H1 (cell line): ENCODE results near the gene OR5K3. TPM values are rescaled to one million over a fixed set of nuclear protein-coding genes. Genes with fewer than 3 reads are reported as not detected.
A peak's percentile ranks its signal among the peaks of the same experiment; 100 is the strongest.

Experiments used
- CTCF ChIA-PET: fragments of 300-600 bp; sonication (Branson Sonifier 250); formaldehyde crosslinking; loops from one replicate; lab custom pipeline; 2021; ENCODE audit not compliant: partially characterized antibody; lab: Charles Lee
- POLR2A ChIA-PET: fragments of 300-600 bp; sonication (Branson Sonifier 250); formaldehyde crosslinking; loops from one replicate; lab custom pipeline; 2021; ENCODE audit warnings: inconsistent platforms; ENCODE audit not compliant: partially characterized antibody; lab: Charles Lee
- DNase-seq, 2 experiments: peaks; one replicate each; pipeline versions ENCODE4 v3.0.0 to v3.0.0-alpha.2; 2010 to 2022; ENCODE audit warnings: low spot score in 2 of 2, low read depth in 1 of 2, mixed read lengths in 1 of 2
- FAIRE-seq: peaks from 2 replicates; lab custom pipeline; 2011; peaks lifted over from hg19 to GRCh38; lab: Jason Lieb, UNC
- H2AFZ ChIP-seq: 2 replicates; pipeline ENCODE4 v1.8.1; 2012; ENCODE audit warnings: low read length, inconsistent platforms
- H2AK5ac ChIP-seq: 2 replicates; pipeline ENCODE4 v1.6.1; 2013; ENCODE audit warnings: low read depth, low read length
- H2BK120ac ChIP-seq: replicated peaks from 2 replicates; pipeline ENCODE3; 2013; ENCODE audit warnings: low read depth, low read length, inconsistent platforms
- H2BK12ac ChIP-seq: 2 replicates; pipeline ENCODE4 v1.6.1; 2013; ENCODE audit warnings: low read depth, low read length
- H2BK15ac ChIP-seq: 2 replicates; pipeline ENCODE4 v1.6.1; 2013; ENCODE audit warnings: low read length
- H2BK20ac ChIP-seq: 2 replicates; pipeline ENCODE4 v1.6.1; 2013; ENCODE audit warnings: low read length
- H2BK5ac ChIP-seq: 2 replicates; pipeline ENCODE4 v1.6.1; 2013; ENCODE audit warnings: low read depth, low read length
- H3K14ac ChIP-seq: 2 replicates; pipeline ENCODE4 v1.6.1; 2013; ENCODE audit warnings: inconsistent platforms; ENCODE audit not compliant: insufficient read length
- H3K18ac ChIP-seq: 2 replicates; pipeline ENCODE4 v1.6.1; 2013; ENCODE audit warnings: low read length; ENCODE audit errors: extremely low read depth
- H3K23ac ChIP-seq: 2 replicates; pipeline ENCODE4 v1.6.1; 2013; ENCODE audit warnings: inconsistent platforms; ENCODE audit not compliant: insufficient read length
- H3K23me2 ChIP-seq: 2 replicates; pipeline ENCODE4 v1.6.1; 2013; ENCODE audit warnings: low read depth, low read length
- H3K27ac ChIP-seq: 2 replicates; pipeline ENCODE4 v1.6.1; 2011; ENCODE audit warnings: low read depth, low read length, inconsistent platforms
- H3K27me3 ChIP-seq, 4 experiments: replicated peaks in 1 of 4; 1 replicate in 1 of 4; 2 replicates in 3 of 4; pipeline versions ENCODE4 v1.6.1 to v1.8.1; 2011 to 2013; ENCODE audit warnings: low read length in 3 of 4, mild to moderate bottlenecking in 3 of 4, inconsistent platforms in 2 of 4, mixed read lengths in 2 of 4, moderate library complexity in 1 of 4; ENCODE audit not compliant: control insufficient read depth in 3 of 4, insufficient read depth in 3 of 4; ENCODE audit errors: extremely low read depth in 1 of 4
- H3K36me3 ChIP-seq, 4 experiments: 2 replicates each; pipeline versions ENCODE4 v1.6.1 to v1.8.1; 2011 to 2013; ENCODE audit warnings: mild to moderate bottlenecking in 4 of 4, low read length in 3 of 4, moderate library complexity in 2 of 4, control low read depth in 1 of 4, inconsistent platforms in 1 of 4; ENCODE audit not compliant: insufficient read depth in 4 of 4, control insufficient read depth in 2 of 4
- H3K4ac ChIP-seq: replicated peaks from 2 replicates; pipeline ENCODE3; 2013; ENCODE audit warnings: low read length, low read depth, mixed read lengths, inconsistent platforms; ENCODE audit not compliant: insufficient read length
- H3K4me1 ChIP-seq, 4 experiments: replicated peaks in 1 of 4; 1 replicate in 1 of 4; 2 replicates in 3 of 4; pipeline versions ENCODE4 v1.6.1 to v1.8.1; 2011 to 2013; ENCODE audit warnings: low read length in 3 of 4, inconsistent platforms in 2 of 4, mixed read lengths in 1 of 4; ENCODE audit not compliant: insufficient read depth in 4 of 4, control insufficient read depth in 3 of 4
- H3K4me2 ChIP-seq, 2 experiments: 2 replicates each; pipeline versions ENCODE4 v1.6.1 to v1.8.1; 2011 to 2013; ENCODE audit warnings: low read depth in 2 of 2, low read length in 2 of 2, control low read depth in 1 of 2, inconsistent platforms in 1 of 2, mild to moderate bottlenecking in 1 of 2; ENCODE audit not compliant: insufficient read depth in 1 of 2
- H3K4me3 ChIP-seq, 4 experiments: fragments of 200-600, 300-600 bp in 1 of 4; sonication (generic), shearing (Covaris generic), sonication (Bioruptor Twin) in 1 of 4; 2 replicates each; pipeline versions ENCODE4 v1.5.1 to v1.8.1; 2011 to 2016; ENCODE audit warnings: low read length in 4 of 4, low read depth in 3 of 4, control low read depth in 2 of 4, inconsistent platforms in 2 of 4, mild to moderate bottlenecking in 2 of 4, mixed read lengths in 1 of 4, moderate library complexity in 1 of 4; ENCODE audit not compliant: insufficient read depth in 2 of 4; ENCODE audit errors: extremely low read depth in 1 of 4
- H3K56ac ChIP-seq: replicated peaks from 2 replicates; pipeline ENCODE3; 2013; ENCODE audit warnings: low read depth, mild to moderate bottlenecking, mixed read lengths, low read length, inconsistent platforms; ENCODE audit not compliant: insufficient read length
- H3K79me1 ChIP-seq: 2 replicates; pipeline ENCODE4 v1.6.1; 2013; ENCODE audit warnings: low read depth, low read length, control low read depth
- H3K79me2 ChIP-seq, 2 experiments: 2 replicates each; pipeline versions ENCODE4 v1.6.1 to v1.8.1; 2012 to 2013; ENCODE audit warnings: low read length in 2 of 2, mild to moderate bottlenecking in 2 of 2, inconsistent platforms in 1 of 2; ENCODE audit not compliant: insufficient read depth in 2 of 2, control insufficient read depth in 1 of 2
- H3K9ac ChIP-seq, 4 experiments: replicated peaks in 1 of 4; 1 replicate in 1 of 4; 2 replicates in 3 of 4; pipeline versions ENCODE4 v1.6.1 to v1.8.1; 2011 to 2013; ENCODE audit warnings: low read depth in 3 of 4, low read length in 3 of 4, control low read depth in 2 of 4, mild to moderate bottlenecking in 2 of 4, moderate library complexity in 2 of 4, inconsistent platforms in 1 of 4; ENCODE audit errors: extremely low read depth in 1 of 4
- H3K9me3 ChIP-seq, 2 experiments: 2 replicates each; pipeline versions ENCODE4 v1.6.1 to v1.8.1; 2012 to 2013; ENCODE audit warnings: mild to moderate bottlenecking in 2 of 2, moderate library complexity in 2 of 2, control low read depth in 1 of 2, inconsistent platforms in 1 of 2, low read depth in 1 of 2, low read length in 1 of 2, mixed read lengths in 1 of 2; ENCODE audit not compliant: insufficient read depth in 2 of 2
- H4K20me1 ChIP-seq, 2 experiments: replicated peaks in 1 of 2; 2 replicates each; pipeline versions ENCODE3 to v1.8.1; 2011 to 2013; ENCODE audit warnings: inconsistent platforms in 2 of 2, low read length in 2 of 2, mild to moderate bottlenecking in 1 of 2; ENCODE audit not compliant: insufficient read depth in 2 of 2, control insufficient read depth in 1 of 2
- H4K5ac ChIP-seq: 2 replicates; pipeline ENCODE4 v1.6.1; 2013; ENCODE audit warnings: low read length, low read depth, mixed read lengths, inconsistent platforms; ENCODE audit not compliant: insufficient read length
- H4K8ac ChIP-seq: 2 replicates; pipeline ENCODE4 v1.8.0; 2013; ENCODE audit warnings: mild to moderate bottlenecking, moderate library complexity, low read length, inconsistent platforms; ENCODE audit not compliant: insufficient read depth; ENCODE audit errors: extremely low read depth
- H4K91ac ChIP-seq: replicated peaks from 2 replicates; pipeline ENCODE3; 2013; ENCODE audit warnings: low read length, mixed read lengths, inconsistent platforms; ENCODE audit not compliant: insufficient read length
- BRCA1 ChIP-seq: IDR thresholded peaks from 2 replicates; pipeline ENCODE4 v1.6.1; 2012; ENCODE audit warnings: low read depth, low read length, improper control_type of control experiment
- CTBP2 ChIP-seq: IDR thresholded peaks from 2 replicates; pipeline ENCODE4 v1.7.0; 2011; ENCODE audit warnings: borderline replicate concordance, mild to moderate bottlenecking, moderate library complexity, mixed read lengths, low read length; ENCODE audit not compliant: insufficient read depth, insufficient read length
- EGR1 ChIP-seq: IDR thresholded peaks from 2 replicates; pipeline ENCODE4 v1.6.1; 2011; ENCODE audit warnings: low read depth, low read length, borderline replicate concordance
- GABPA ChIP-seq: IDR thresholded peaks from 2 replicates; pipeline ENCODE4 v1.6.1; 2011; ENCODE audit warnings: mild to moderate bottlenecking, low read length, moderate library complexity, borderline replicate concordance; ENCODE audit not compliant: insufficient read depth
- HDAC2 ChIP-seq, 2 experiments: fragments of 300-600 bp in 1 of 2; sonication (generic) in 1 of 2; IDR thresholded peaks; 2 replicates each; pipeline ENCODE4 v1.6.1; 2011 to 2012; ENCODE audit warnings: low read depth in 2 of 2, low read length in 2 of 2, mild to moderate bottlenecking in 2 of 2, moderate library complexity in 2 of 2, borderline replicate concordance in 1 of 2, inconsistent platforms in 1 of 2
- JUN ChIP-seq: IDR thresholded peaks from 2 replicates; pipeline ENCODE4 v1.6.1; 2011; ENCODE audit warnings: low read depth, mild to moderate bottlenecking, improper control_type of control experiment, low read length
- MAFK ChIP-seq: IDR thresholded peaks from 2 replicates; pipeline ENCODE4 v1.6.1; 2012; ENCODE audit warnings: low read depth, mild to moderate bottlenecking, improper control_type of control experiment, low read length
- RXRA ChIP-seq: IDR thresholded peaks from 2 replicates; pipeline ENCODE4 v1.6.1; 2011; ENCODE audit warnings: low read depth, mild to moderate bottlenecking, low read length, moderate library complexity; ENCODE audit not compliant: insufficient read depth
- SIX5 ChIP-seq: IDR thresholded peaks from 2 replicates; pipeline ENCODE4 v1.6.1; 2011; ENCODE audit warnings: mild to moderate bottlenecking, low read depth, low read length
- TBP ChIP-seq: IDR thresholded peaks from 2 replicates; pipeline ENCODE4 v1.6.1; 2011; ENCODE audit warnings: low read depth, low read length, improper control_type of control experiment
- WGBS, 2 experiments: shearing (Covaris generic) in 1 of 2; methylation state at CpG; one replicate each; pipeline versions ENCODE4 v1.1.6 to v1.1.7; 2013 to 2015; ENCODE audit warnings: low lambda C conversion rate in 2 of 2, mixed read lengths in 2 of 2, inconsistent platforms in 1 of 2, low coverage in 1 of 2, missing lambda C conversion rate in 1 of 2; ENCODE audit not compliant: insufficient replicate concordance in 2 of 2, insufficient coverage in 1 of 2, insufficient read length in 1 of 2; ENCODE audit errors: extremely low coverage in 1 of 2, missing lambda C conversion rate in 1 of 2; 5-methylcytosine and 5-hydroxymethylcytosine counted together
- polyA plus RNA-seq, 7 experiments: library from polyadenylated mRNA; depleted of rRNA in 3 of 7; stranded (reverse) in 5 of 7; unstranded in 2 of 7; fragments of >200 nt in 5 of 7; fragments of 200-250 nt in 2 of 7; gene quantifications; 1 replicate in 5 of 7; 2 replicates in 1 of 7; 4 replicates in 1 of 7; pipeline versions ENCODE4 v1.2.1 to v1.2.3, GENCODE V29; 2011 to 2013; ENCODE audit warnings: missing spikeins in 2 of 7, mixed read lengths in 2 of 7
- total RNA-seq: library from RNA; stranded (reverse); fragmentation: NEBNext Ultra II Directional; extraction: Animal tissue kit (Norgen Biotek cat#: 25700); gene quantifications from 2 replicates; pipeline ENCODE4 v1.2.1, GENCODE V29; 2021
- TF ChIP-seq, protein P1 (sequence below): IDR thresholded peaks from 2 replicates; pipeline ENCODE4 v1.6.1; 2012; ENCODE audit warnings: low read length, inconsistent platforms

The OR5K3 gene
- total and polyA plus RNA-seq, 2 of the 8 experiments (the other 6 are each of a cell fraction or from before 2014, with no cell fraction given), result not detected

DNA sequence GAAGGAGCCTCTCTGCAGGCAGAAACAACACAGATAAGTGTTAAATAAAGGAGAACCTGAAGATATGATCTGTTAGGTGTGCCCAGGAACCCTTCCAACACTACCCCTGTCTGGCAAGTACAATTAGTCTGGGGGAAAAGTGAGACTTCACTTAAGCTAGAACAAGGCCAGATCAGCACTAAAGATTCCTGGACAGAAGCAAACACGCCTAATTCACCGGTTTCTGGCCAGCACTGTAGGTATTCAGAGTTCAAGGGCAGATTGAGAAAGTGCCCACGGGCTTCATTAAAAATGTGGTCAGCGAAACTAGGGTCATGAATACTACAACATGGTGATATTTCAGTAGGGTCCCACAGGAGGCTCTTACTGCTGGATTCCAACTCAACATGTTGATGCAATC is 43.9 kb downstream of the OR5K3 start:
- H2AFZ ChIP-seq, result 0 out of 2 replicates have a peak overlapping the region, but pooled peaks have one; percentile 51
- no peak overlapping the region for H3K14ac ChIP-seq
- H3K4ac ChIP-seq, result no peak overlapping the region
- DNase-seq (no peak), FAIRE-seq (no peak)
- no peaks in the 10 kb centered on the region for H3K79me1 ChIP-seq
- no peaks in the 10 kb centered on the region for H3K79me2 ChIP-seq
- H2BK120ac ChIP-seq, result no peak overlapping the region
- no peak overlapping the region for H4K91ac ChIP-seq
- H3K18ac ChIP-seq, result no peak overlapping the region
- no peak overlapping the region for H2BK5ac ChIP-seq
- no peak overlapping the region for H3K9ac ChIP-seq
- H3K4me1 ChIP-seq, result no peaks in the 10 kb centered on the region
- CTCF ChIA-PET, result no interaction called here
- H3K56ac ChIP-seq, result no peak overlapping the region
- H3K27ac ChIP-seq, result no peak overlapping the region
- no peaks in the 10 kb centered on the region for H4K20me1 ChIP-seq
- 0 out of 4 replicates have a peak, but pooled peaks cover 0 to 4% of the 10 kb centered on the region in 2 experiments for H3K9me3 ChIP-seq
- no peaks in the 10 kb centered on the region for H3K27me3 ChIP-seq
- H2BK15ac ChIP-seq, result no peak overlapping the region
- no peak overlapping the region for H2AK5ac ChIP-seq
- no peak overlapping the region for H3K23ac ChIP-seq
- no peak overlapping the region for H3K4me2 ChIP-seq
- WGBS, 2 experiments, result 91% methylated on average over 4 of the region's 4 CpGs; no CpG with 5 or more reads in 1 of the 2 experiments
- POLR2A ChIA-PET, result no interaction called here
- no peak overlapping the region for H4K5ac ChIP-seq
- no peak overlapping the region for H3K4me3 ChIP-seq
- H3K23me2 ChIP-seq, result no peaks in the 10 kb centered on the region
- H4K8ac ChIP-seq, result no peak overlapping the region
- no peak overlapping the region for H2BK20ac ChIP-seq
- no peaks in the 10 kb centered on the region for H3K36me3 ChIP-seq
- H2BK12ac ChIP-seq, result no peak overlapping the region
- TF ChIP-seq HDAC2 (IDR thresholded peaks at IDR 0.05; ENCODE audit: borderline replicate concordance in 1 of 2, low read depth in 2 of 2, low read length in 2 of 2), result no peak
- no peak for TF ChIP-seq RXRA
- TF ChIP-seq BRCA1, result no peak
- TF ChIP-seq EGR1, result no peak
- no peak for TF ChIP-seq TBP
- no peak for TF ChIP-seq CTBP2
- TF ChIP-seq MAFK, result no peak
- no peak for TF ChIP-seq SIX5
- TF ChIP-seq, protein P1, sequence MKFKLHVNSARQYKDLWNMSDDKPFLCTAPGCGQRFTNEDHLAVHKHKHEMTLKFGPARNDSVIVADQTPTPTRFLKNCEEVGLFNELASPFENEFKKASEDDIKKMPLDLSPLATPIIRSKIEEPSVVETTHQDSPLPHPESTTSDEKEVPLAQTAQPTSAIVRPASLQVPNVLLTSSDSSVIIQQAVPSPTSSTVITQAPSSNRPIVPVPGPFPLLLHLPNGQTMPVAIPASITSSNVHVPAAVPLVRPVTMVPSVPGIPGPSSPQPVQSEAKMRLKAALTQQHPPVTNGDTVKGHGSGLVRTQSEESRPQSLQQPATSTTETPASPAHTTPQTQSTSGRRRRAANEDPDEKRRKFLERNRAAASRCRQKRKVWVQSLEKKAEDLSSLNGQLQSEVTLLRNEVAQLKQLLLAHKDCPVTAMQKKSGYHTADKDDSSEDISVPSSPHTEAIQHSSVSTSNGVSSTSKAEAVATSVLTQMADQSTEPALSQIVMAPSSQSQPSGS, result no peak
- TF ChIP-seq GABPA, result no peak
- no peak for TF ChIP-seq JUN
